Measurements from ENCODE around the gene INPP5D.

Gene INPP5D

GRCh38 chr2:233137040-233137439 is 76.9 kb downstream of the INPP5D start:
- no peak overlapping the region for H3K4me3 ChIP-seq (replicated peaks; ENCODE audit: low read depth, low read length)
- no peak for DNase-seq (ENCODE audit: low read depth)
- TF ChIP-seq CTCF (IDR thresholded peaks at IDR 0.05; ENCODE audit: low read length, missing control alignments) = no peak

GRCh38 chr2:233140077-233140585 is 80.0 kb downstream of the INPP5D start:
- no peak for TF ChIP-seq CTCF (IDR thresholded peaks at IDR 0.05; ENCODE audit: low read length, missing control alignments)
- DNase-seq (ENCODE audit: low read depth) = no peak
- no peak overlapping the region for H3K4me3 ChIP-seq (replicated peaks; ENCODE audit: low read depth, low read length)

GRCh38 chr2:233140978-233141377 is 80.8 kb downstream of the INPP5D start:
- no peak for TF ChIP-seq CTCF (IDR thresholded peaks at IDR 0.05; ENCODE audit: low read length, missing control alignments)
- no peak for DNase-seq (ENCODE audit: low read depth)
- H3K4me3 ChIP-seq (replicated peaks; ENCODE audit: low read depth, low read length) = no peak overlapping the region

GRCh38 chr2:233141901-233142300 is 81.8 kb downstream of the INPP5D start:
- H3K4me3 ChIP-seq (replicated peaks; ENCODE audit: low read depth, low read length) = no peak overlapping the region
- no peak for DNase-seq (ENCODE audit: low read depth)
- no peak for TF ChIP-seq CTCF (IDR thresholded peaks at IDR 0.05; ENCODE audit: low read length, missing control alignments)

- H3K4me3 ChIP-seq (replicated peaks; ENCODE audit: low read depth, low read length) = no peak overlapping the region
- no peak for DNase-seq (ENCODE audit: low read depth)
- TF ChIP-seq CTCF (IDR thresholded peaks at IDR 0.05; ENCODE audit: low read length, missing control alignments) = no peak
Observed at GRCh38 chr2:233142355-233142897, 82.3 kb downstream of the INPP5D start.

GRCh38 chr2:233143700-233144331 is 83.7 kb downstream of the INPP5D start:
- no peak for TF ChIP-seq CTCF (IDR thresholded peaks at IDR 0.05; ENCODE audit: low read length, missing control alignments)
- DNase-seq (ENCODE audit: low read depth) = no peak
- H3K4me3 ChIP-seq (replicated peaks; ENCODE audit: low read depth, low read length) = no peak overlapping the region

GRCh38 chr2:233145726-233146125 is 85.6 kb downstream of the INPP5D start:
- TF ChIP-seq CTCF (IDR thresholded peaks at IDR 0.05; ENCODE audit: low read length, missing control alignments) = no peak

More at GRCh38 chr2:233145726-233146125, 85.6 kb downstream of the INPP5D start:
- H3K4me3 ChIP-seq (replicated peaks; ENCODE audit: low read depth, low read length) = no peak overlapping the region
- DNase-seq (ENCODE audit: low read depth) = no peak
